Fibroblast of lung (primary cell): ENCODE results near the gene COBL. TPM values are rescaled to one million over a fixed set of nuclear protein-coding genes. Genes with fewer than 3 reads are reported as not detected.

Experiments
- DNase-seq, 2 donors: peaks; one replicate each; pipeline versions ENCODE4 v3.0.0 to v3.0.0-alpha.2; 2010; ENCODE audit warnings: low read depth in 2 of 2
- H2AFZ ChIP-seq: 2 replicates; pipeline ENCODE4 v1.5.1; 2012; ENCODE audit warnings: low read length, control low read depth, inconsistent platforms
- H3K27ac ChIP-seq: 2 replicates; pipeline ENCODE4 v1.5.1; 2011; ENCODE audit warnings: low read length, control low read depth; ENCODE audit not compliant: insufficient read depth
- H3K27me3 ChIP-seq: 2 replicates; pipeline ENCODE4 v1.5.1; 2011; ENCODE audit warnings: mild to moderate bottlenecking, low read length; ENCODE audit not compliant: control insufficient read depth, insufficient read depth
- H3K36me3 ChIP-seq: 2 replicates; pipeline ENCODE4 v1.5.1; 2011; ENCODE audit warnings: low read length; ENCODE audit not compliant: control insufficient read depth, insufficient read depth
- H3K4me1 ChIP-seq: 2 replicates; pipeline ENCODE4 v1.5.1; 2011; ENCODE audit warnings: low read length; ENCODE audit not compliant: control insufficient read depth, insufficient read depth; ENCODE audit errors: extremely low read depth
- H3K4me2 ChIP-seq: 2 replicates; pipeline ENCODE4 v1.5.1; 2011; ENCODE audit warnings: low read length, control low read depth; ENCODE audit not compliant: insufficient read depth; ENCODE audit errors: extremely low read depth
- H3K4me3 ChIP-seq, 4 experiments: fragments of 200-600 bp in 1 of 4; sonication (generic) in 1 of 4; replicated peaks in 1 of 4; 2 replicates each; pipeline ENCODE4 v1.5.1; 2011 to 2016; ENCODE audit warnings: low read length in 4 of 4, low read depth in 3 of 4, mild to moderate bottlenecking in 3 of 4, control low read depth in 2 of 4, inconsistent platforms in 1 of 4, mixed read lengths in 1 of 4; ENCODE audit not compliant: insufficient read depth in 1 of 4; ENCODE audit errors: control extremely low read depth in 1 of 4
- H3K79me2 ChIP-seq: 2 replicates; pipeline ENCODE4 v1.5.1; 2012; ENCODE audit warnings: mild to moderate bottlenecking, low read length, inconsistent platforms; ENCODE audit not compliant: control insufficient read depth, insufficient read depth
- H3K9ac ChIP-seq: 2 replicates; pipeline ENCODE4 v1.5.1; 2011; ENCODE audit warnings: mild to moderate bottlenecking, low read length, control low read depth; ENCODE audit not compliant: insufficient read depth
- H3K9me3 ChIP-seq: 2 replicates; pipeline ENCODE4 v1.5.1; 2012; ENCODE audit warnings: low read depth, low read length; ENCODE audit not compliant: control insufficient read depth, insufficient read depth
- H4K20me1 ChIP-seq: 2 replicates; pipeline ENCODE4 v1.5.1; 2011; ENCODE audit warnings: low read length; ENCODE audit not compliant: control insufficient read depth, insufficient read depth; ENCODE audit errors: extremely low read depth
- EZH2 ChIP-seq: IDR thresholded peaks from 2 replicates; pipeline ENCODE4 v1.5.1; 2012; ENCODE audit warnings: low read length, control low read depth, mild to moderate bottlenecking; ENCODE audit errors: missing control alignments
- polyA plus RNA-seq, 2 donors: library from polyadenylated mRNA; depleted of rRNA in 1 of 2; stranded (reverse) in 1 of 2; unstranded in 1 of 2; fragments of >200 nt; gene quantifications; 2 replicates each; pipeline ENCODE4 v1.2.1, GENCODE V29; 2011 to 2012; ENCODE audit warnings: missing spikeins in 1 of 2
- total RNA-seq: library from RNA; depleted of rRNA; stranded (reverse); fragments of >200 nt; gene quantifications from 2 replicates; pipeline ENCODE4 v1.2.1, GENCODE V29; 2014
- TF ChIP-seq, protein P1 (sequence below), 2 donors: IDR thresholded peaks in 1 of 2; conservative IDR thresholded peaks in 1 of 2; 1 replicate in 1 of 2; 2 replicates in 1 of 2; pipeline ENCODE4 v1.5.1; 2011 to 2012; ENCODE audit warnings: low read length in 2 of 2, control low read depth in 1 of 2, inconsistent platforms in 1 of 2, low read depth in 1 of 2, mild to moderate bottlenecking in 1 of 2

The COBL gene
- total and polyA plus RNA-seq, 2 donors (not counting 1 experiment from before 2014, with no cell fraction given), result 0.10 to 0.33 TPM

DNA sequence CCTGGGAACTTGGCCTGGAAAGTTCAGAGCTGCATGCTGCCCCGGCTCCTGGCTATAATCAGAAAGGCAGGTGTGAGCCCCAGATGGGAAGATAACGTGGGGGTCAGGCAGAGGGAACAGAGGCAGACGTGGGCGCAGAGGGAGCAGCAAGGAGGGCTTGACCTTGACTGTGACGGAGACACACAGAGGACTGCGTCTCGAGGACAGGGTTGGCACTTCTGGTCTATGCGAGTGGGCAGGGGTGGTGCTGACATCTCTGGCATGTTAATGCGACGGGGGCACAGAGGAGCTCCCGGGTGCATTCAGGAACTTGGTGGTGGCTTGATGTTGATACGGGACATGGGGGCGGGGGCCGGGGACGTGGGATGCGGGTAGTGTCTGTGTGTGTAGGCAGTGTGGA lies 301.8 kb downstream of the COBL start:
- TF ChIP-seq, protein P1, sequence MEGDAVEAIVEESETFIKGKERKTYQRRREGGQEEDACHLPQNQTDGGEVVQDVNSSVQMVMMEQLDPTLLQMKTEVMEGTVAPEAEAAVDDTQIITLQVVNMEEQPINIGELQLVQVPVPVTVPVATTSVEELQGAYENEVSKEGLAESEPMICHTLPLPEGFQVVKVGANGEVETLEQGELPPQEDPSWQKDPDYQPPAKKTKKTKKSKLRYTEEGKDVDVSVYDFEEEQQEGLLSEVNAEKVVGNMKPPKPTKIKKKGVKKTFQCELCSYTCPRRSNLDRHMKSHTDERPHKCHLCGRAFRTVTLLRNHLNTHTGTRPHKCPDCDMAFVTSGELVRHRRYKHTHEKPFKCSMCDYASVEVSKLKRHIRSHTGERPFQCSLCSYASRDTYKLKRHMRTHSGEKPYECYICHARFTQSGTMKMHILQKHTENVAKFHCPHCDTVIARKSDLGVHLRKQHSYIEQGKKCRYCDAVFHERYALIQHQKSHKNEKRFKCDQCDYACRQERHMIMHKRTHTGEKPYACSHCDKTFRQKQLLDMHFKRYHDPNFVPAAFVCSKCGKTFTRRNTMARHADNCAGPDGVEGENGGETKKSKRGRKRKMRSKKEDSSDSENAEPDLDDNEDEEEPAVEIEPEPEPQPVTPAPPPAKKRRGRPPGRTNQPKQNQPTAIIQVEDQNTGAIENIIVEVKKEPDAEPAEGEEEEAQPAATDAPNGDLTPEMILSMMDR (conservative IDR thresholded peaks at IDR 0.05 in 1 of 2, IDR thresholded peaks at IDR 0.05 in 1 of 2; ENCODE audit: low read depth in 1 of 2, low read length in 2 of 2), result no peak
- TF ChIP-seq EZH2, result no peak
- Histone ChIP-seq H3K36me3 (no peaks in the 10 kb centered on the region), H3K9ac (no peak overlapping the region), H2AFZ (no peak overlapping the region), H4K20me1 (no peaks in the 10 kb centered on the region), H3K4me2 (no peak overlapping the region), H3K9me3 (no peaks in the 10 kb centered on the region), H3K4me1 (peaks cover 8% of the 10 kb centered on the region), H3K27me3 (peaks cover 5% of the 10 kb centered on the region), H3K4me3 (no peak overlapping the region), H3K79me2 (no peaks in the 10 kb centered on the region), H3K27ac (no peak overlapping the region)
- no peak for DNase-seq

DNA sequence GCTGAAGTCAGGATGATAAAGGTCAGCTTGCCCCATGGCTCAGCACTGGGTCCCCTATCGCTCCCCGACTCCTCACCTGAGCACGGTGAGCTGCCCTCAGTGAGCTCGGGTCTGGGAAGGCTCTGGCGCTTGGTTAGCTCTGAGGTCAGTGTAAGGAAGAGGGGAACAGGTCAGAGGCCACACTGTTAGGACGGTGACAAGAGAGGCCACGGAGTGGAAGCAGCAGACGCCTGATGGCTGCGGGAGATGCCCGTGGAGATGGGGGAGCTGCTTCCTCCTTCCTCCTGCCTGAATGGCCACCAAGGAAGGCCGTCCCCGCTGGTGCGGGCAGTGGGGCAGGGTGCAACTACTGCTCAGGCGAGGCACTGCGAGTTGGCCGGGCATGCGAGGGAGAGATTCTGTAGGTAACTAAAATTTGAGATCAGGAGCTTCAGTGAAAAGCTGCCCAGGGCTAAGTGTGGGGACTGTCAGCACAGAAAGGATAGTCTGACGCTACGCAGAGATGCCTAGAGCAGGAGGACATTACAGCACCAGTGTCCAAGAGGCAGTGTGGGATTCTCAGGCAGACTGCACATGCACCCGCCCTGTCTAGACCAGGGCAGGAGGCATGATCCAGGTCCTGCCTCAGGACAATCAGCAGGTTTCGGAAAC lies 302.6 kb downstream of the COBL start:
- Histone ChIP-seq H3K9me3 (no peaks in the 10 kb centered on the region), H3K27me3 (peaks cover 5% of the 10 kb centered on the region), H3K36me3 (no peaks in the 10 kb centered on the region), H3K4me1 (peaks cover 11% of the 10 kb centered on the region), H3K4me2 (no peak overlapping the region), H3K79me2 (no peaks in the 10 kb centered on the region), H3K9ac (no peak overlapping the region), H4K20me1 (no peaks in the 10 kb centered on the region), H3K27ac (no peak overlapping the region), H2AFZ (no peak overlapping the region), H3K4me3 (no peak overlapping the region)
- TF ChIP-seq EZH2, result no peak
- TF ChIP-seq, protein P1 (conservative IDR thresholded peaks at IDR 0.05 in 1 of 2, IDR thresholded peaks at IDR 0.05 in 1 of 2; ENCODE audit: low read depth in 1 of 2, low read length in 2 of 2), result no peak
- DNase-seq, result no peak

DNA sequence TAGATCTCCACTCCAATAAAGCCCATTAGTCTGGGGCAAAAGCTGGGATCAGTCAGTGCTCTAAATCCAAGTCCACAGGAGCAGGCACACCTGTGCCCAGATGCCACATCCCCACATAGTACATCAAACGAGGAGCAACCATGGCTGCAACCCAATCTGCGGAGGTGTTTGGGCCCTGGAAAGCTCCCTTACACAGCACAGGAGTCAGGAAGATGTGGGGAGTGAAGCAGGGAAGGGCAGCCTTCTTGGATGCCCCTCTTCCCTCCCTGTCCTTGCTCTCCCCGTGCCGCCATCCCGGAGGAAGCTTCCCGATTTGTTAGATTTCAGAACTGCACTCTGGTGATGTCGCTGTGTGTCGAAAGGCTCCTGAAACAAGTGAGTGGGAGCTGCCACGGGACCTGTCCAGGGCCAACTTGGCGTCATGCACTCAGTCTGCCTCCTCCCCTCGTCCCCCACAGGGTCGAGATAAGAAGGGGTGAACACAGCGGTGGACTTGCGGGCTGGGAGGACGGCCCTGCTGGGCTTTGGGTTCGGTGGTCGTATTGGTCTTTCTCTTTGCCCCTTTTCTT lies 303.3 kb downstream of the COBL start:
- no peaks in the 10 kb centered on the region for H3K9me3 ChIP-seq
- H4K20me1 ChIP-seq, result no peaks in the 10 kb centered on the region
- H3K79me2 ChIP-seq, result no peaks in the 10 kb centered on the region
- no peak overlapping the region for H3K4me3 ChIP-seq
- no peak for DNase-seq
- peaks cover 5% of the 10 kb centered on the region for H3K27me3 ChIP-seq
- TF ChIP-seq, protein P1 (conservative IDR thresholded peaks at IDR 0.05 in 1 of 2, IDR thresholded peaks at IDR 0.05 in 1 of 2; ENCODE audit: low read depth in 1 of 2, low read length in 2 of 2), result no peak
- no peak for TF ChIP-seq EZH2
- peaks cover 11% of the 10 kb centered on the region for H3K4me1 ChIP-seq
- no peaks in the 10 kb centered on the region for H3K36me3 ChIP-seq
- H3K9ac ChIP-seq, result no peak overlapping the region
- H3K27ac ChIP-seq, result no peak overlapping the region
- H3K4me2 ChIP-seq, result no peak overlapping the region
- H2AFZ ChIP-seq, result no peak overlapping the region
